Dermis blood vessel endothelial cell (primary cell): ENCODE data around the gene LORICRIN. TPM values are rescaled to one million over a fixed set of nuclear protein-coding genes. Genes with fewer than 3 reads are reported as not detected.
A peak's percentile ranks its signal among the peaks of the same experiment; 100 is the strongest.

Source experiments
- DNase-seq: peaks from one replicate; pipeline ENCODE4 v3.0.0; 2010
- total RNA-seq: library from RNA; depleted of rRNA; stranded (reverse); fragments of >200 nt; gene quantifications from 2 replicates; pipeline ENCODE4 v1.2.3, GENCODE V29; 2014

Gene LORICRIN
- not detected in 2 replicates for total RNA-seq

- DNase-seq, result no peak
These were observed at the start of gene LORICRIN for GRCh38 chr1:153259387-153259786. Gene LORICRIN (plus strand): TSS chr1:153259687. CDS start chr1:153260950, 1,263 bp downstream.

- DNase-seq, result no peak
These were observed 49.3 kb upstream of the LORICRIN start for GRCh38 chr1:153210206-153210605.

- DNase-seq, result no peak
These were observed 47.3 kb upstream of the LORICRIN start for GRCh38 chr1:153212201-153212600.

GRCh38 chr1:153213519-153213918, 46.0 kb upstream of the LORICRIN start:
- no peak for DNase-seq

- no peak for DNase-seq
These were observed 42.3 kb upstream of the LORICRIN start, which contains the start of gene PRR9 for GRCh38 chr1:153217212-153217611. Gene PRR9 (plus strand): TSS chr1:153217584. CDS start chr1:153218145, 561 bp downstream.

- no peak for DNase-seq
These were observed 41.6 kb upstream of the LORICRIN start for GRCh38 chr1:153217744-153218416.

GRCh38 chr1:153220606-153221303, 38.7 kb upstream of the LORICRIN start:
- DNase-seq, result peak; percentile 2

GRCh38 chr1:153223040-153223891, 36.2 kb upstream of the LORICRIN start:
- peak; percentile 63 for DNase-seq

- DNase-seq, result no peak
These were observed 31.7 kb upstream of the LORICRIN start for GRCh38 chr1:153227810-153228209.

- DNase-seq, result no peak
These were observed 31.0 kb upstream of the LORICRIN start for GRCh38 chr1:153228491-153228890.

GRCh38 chr1:153229076-153229829, 30.2 kb upstream of the LORICRIN start:
- peak; percentile 23 for DNase-seq

- no peak for DNase-seq
These were observed 28.1 kb upstream of the LORICRIN start for GRCh38 chr1:153231363-153231762.

GRCh38 chr1:153231785-153232184, 27.7 kb upstream of the LORICRIN start:
- DNase-seq, result no peak

- no peak for DNase-seq
These were observed 26.9 kb upstream of the LORICRIN start for GRCh38 chr1:153232553-153232952.

- DNase-seq, result no peak
These were observed 26.0 kb upstream of the LORICRIN start for GRCh38 chr1:153233448-153233847.

GRCh38 chr1:153238527-153238926, 21.0 kb upstream of the LORICRIN start:
- DNase-seq, result no peak

- DNase-seq, result no peak
These were observed 17.3 kb upstream of the LORICRIN start for GRCh38 chr1:153242160-153242559.

- DNase-seq, result no peak
These were observed 14.0 kb upstream of the LORICRIN start for GRCh38 chr1:153245466-153245865.

- DNase-seq, result no peak
These were observed 13.5 kb upstream of the LORICRIN start for GRCh38 chr1:153246018-153246417.

- DNase-seq, result no peak
These were observed 12.7 kb upstream of the LORICRIN start for GRCh38 chr1:153246825-153247224.

- no peak for DNase-seq
These were observed 11.2 kb upstream of the LORICRIN start for GRCh38 chr1:153248176-153248879.

- no peak for DNase-seq
These were observed 9.3 kb upstream of the LORICRIN start for GRCh38 chr1:153250166-153250565.
